Endodermal cell (in vitro differentiated cells): Measurements from ENCODE around the gene SLC13A5. TPM values are rescaled to one million over a fixed set of nuclear protein-coding genes. Genes with fewer than 3 reads are reported as not detected.
A peak's percentile ranks its signal among the peaks of the same experiment; 100 is the strongest.

Experiments
- DNase-seq: peaks from one replicate; pipeline ENCODE4 v3.0.0-alpha.2; 2017
- H3K27ac ChIP-seq: 2 replicates; pipeline ENCODE4 v1.5.1; 2013; ENCODE audit warnings: mild to moderate bottlenecking, low read depth, low read length, moderate library complexity
- H3K27me3 ChIP-seq: 2 replicates; pipeline ENCODE4 v1.6.1; 2013; ENCODE audit warnings: mild to moderate bottlenecking, low read length, moderate library complexity; ENCODE audit not compliant: insufficient read depth, control insufficient read depth, poor library complexity, severe bottlenecking
- H3K36me3 ChIP-seq: 2 replicates; pipeline ENCODE4 v1.7.0; 2013; ENCODE audit warnings: mild to moderate bottlenecking, low read length, moderate library complexity; ENCODE audit not compliant: control insufficient read depth, insufficient read depth
- H3K4me1 ChIP-seq: one replicate; pipeline ENCODE4 v1.7.0; 2013; ENCODE audit warnings: low read length; ENCODE audit not compliant: control insufficient read depth, insufficient read depth
- H3K4me3 ChIP-seq: 2 replicates; pipeline ENCODE4 v1.5.1; 2013; ENCODE audit warnings: mild to moderate bottlenecking, low read length, moderate library complexity
- H3K9ac ChIP-seq: 2 replicates; pipeline ENCODE4 v1.6.1; 2013; ENCODE audit warnings: mild to moderate bottlenecking, low read length, moderate library complexity; ENCODE audit not compliant: poor library complexity, severe bottlenecking; ENCODE audit errors: extremely low read depth
- H3K9me3 ChIP-seq: 2 replicates; pipeline ENCODE4 v1.6.1; 2013; ENCODE audit warnings: mild to moderate bottlenecking, low read length, moderate library complexity; ENCODE audit not compliant: control insufficient read depth
- H3K27ac Mint-ChIP-seq: 2 replicates; pipeline ENCODE4 v1.8.0; 2020; ENCODE audit warnings: mixed read lengths
- H3K27me3 Mint-ChIP-seq: 2 replicates; pipeline ENCODE4 v1.8.0; 2021; ENCODE audit warnings: mild to moderate bottlenecking, mixed read lengths; ENCODE audit not compliant: insufficient read depth
- H3K36me3 Mint-ChIP-seq: 2 replicates; pipeline ENCODE4 v1.8.0; 2020; ENCODE audit warnings: low read depth, mixed read lengths
- H3K4me1 Mint-ChIP-seq: 2 replicates; pipeline ENCODE4 v1.8.0; 2020; ENCODE audit warnings: mixed read lengths
- H3K4me3 Mint-ChIP-seq: 2 replicates; pipeline ENCODE4 v1.8.0; 2020; ENCODE audit warnings: mild to moderate bottlenecking, moderate library complexity, mixed read lengths
- H3K9me3 Mint-ChIP-seq: 2 replicates; pipeline ENCODE4 v1.8.0; 2020; ENCODE audit warnings: mild to moderate bottlenecking, mixed read lengths
- WGBS, 2 experiments: methylation state at CpG; one replicate each; pipeline versions ENCODE4 v1.1.5 to v1.1.7; 2013; ENCODE audit warnings: missing lambda C conversion rate in 2 of 2, mixed read lengths in 1 of 2; ENCODE audit not compliant: insufficient coverage in 1 of 2, insufficient read length in 1 of 2; 5-methylcytosine and 5-hydroxymethylcytosine counted together
- total RNA-seq, 2 donors: library from RNA; stranded (reverse); fragmentation: NEBNext Ultra II Directional in 1 of 2; extraction: Animal tissue kit (Norgen Biotek cat#: 25700) in 1 of 2; gene quantifications; 2 replicates in 1 of 2; 3 replicates in 1 of 2; pipeline ENCODE4 v1.2.1, GENCODE V29; 2021
- TF ChIP-seq, protein P1 (sequence below): fragments of 200-600 bp; sonication (generic); conservative IDR thresholded peaks from 2 replicates; pipeline ENCODE4 v1.5.0; 2021; ENCODE audit warnings: antibody characterized with exemption, mild to moderate bottlenecking

The SLC13A5 gene
- total RNA-seq, 2 donors from 2014 or later, result 3.9 to 8.4 TPM

DNA sequence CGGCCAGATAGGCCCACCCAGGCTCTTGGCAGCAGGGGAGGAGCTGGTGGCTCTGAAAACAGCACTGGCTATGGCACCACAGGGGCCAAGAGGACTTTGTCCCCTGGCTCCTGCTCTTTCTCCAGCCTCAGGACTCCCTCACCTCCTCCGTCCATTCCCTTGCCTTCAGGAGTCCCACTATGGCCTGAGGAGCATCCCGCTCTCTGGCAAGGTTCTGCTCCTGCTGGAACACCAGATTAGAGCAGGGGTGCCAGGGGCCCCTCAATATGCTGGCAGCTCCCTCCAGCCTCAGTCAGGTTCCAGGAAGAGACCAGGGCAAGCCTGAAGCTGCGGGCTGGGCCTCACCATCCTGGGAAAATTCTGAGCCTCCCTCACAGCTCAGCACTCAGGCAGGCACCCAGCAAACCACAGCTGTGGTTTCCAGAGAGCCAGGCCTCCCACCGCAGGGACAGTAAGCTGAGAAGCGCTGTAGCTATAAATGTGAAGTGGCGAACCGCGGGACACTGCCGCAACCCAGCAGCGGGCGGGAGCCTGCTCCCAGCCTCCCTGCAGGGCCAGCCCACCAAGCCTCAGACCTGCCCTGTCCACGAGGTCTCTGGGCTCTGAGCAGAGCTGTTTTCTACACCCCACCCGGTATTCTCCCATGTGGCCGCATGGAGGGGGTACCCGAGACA lies 35.9 kb downstream of the SLC13A5 start:
- H3K9me3 Mint-ChIP-seq, result no peaks in the 10 kb centered on the region
- Histone ChIP-seq H3K9ac (no peak overlapping the region), H3K4me3 (no peak overlapping the region), H3K36me3 (no peaks in the 10 kb centered on the region), H3K27ac (no peak overlapping the region), H3K4me1 (no peaks in the 10 kb centered on the region), H3K9me3 (no peaks in the 10 kb centered on the region), H3K27me3 (no peaks in the 10 kb centered on the region)
- H3K4me3 Mint-ChIP-seq, result no peak overlapping the region
- no peaks in the 10 kb centered on the region for H3K36me3 Mint-ChIP-seq
- DNase-seq, result peak; percentile 46
- TF ChIP-seq, protein P1, sequence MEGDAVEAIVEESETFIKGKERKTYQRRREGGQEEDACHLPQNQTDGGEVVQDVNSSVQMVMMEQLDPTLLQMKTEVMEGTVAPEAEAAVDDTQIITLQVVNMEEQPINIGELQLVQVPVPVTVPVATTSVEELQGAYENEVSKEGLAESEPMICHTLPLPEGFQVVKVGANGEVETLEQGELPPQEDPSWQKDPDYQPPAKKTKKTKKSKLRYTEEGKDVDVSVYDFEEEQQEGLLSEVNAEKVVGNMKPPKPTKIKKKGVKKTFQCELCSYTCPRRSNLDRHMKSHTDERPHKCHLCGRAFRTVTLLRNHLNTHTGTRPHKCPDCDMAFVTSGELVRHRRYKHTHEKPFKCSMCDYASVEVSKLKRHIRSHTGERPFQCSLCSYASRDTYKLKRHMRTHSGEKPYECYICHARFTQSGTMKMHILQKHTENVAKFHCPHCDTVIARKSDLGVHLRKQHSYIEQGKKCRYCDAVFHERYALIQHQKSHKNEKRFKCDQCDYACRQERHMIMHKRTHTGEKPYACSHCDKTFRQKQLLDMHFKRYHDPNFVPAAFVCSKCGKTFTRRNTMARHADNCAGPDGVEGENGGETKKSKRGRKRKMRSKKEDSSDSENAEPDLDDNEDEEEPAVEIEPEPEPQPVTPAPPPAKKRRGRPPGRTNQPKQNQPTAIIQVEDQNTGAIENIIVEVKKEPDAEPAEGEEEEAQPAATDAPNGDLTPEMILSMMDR, result no peak
- H3K27ac Mint-ChIP-seq, result no peak overlapping the region
- peaks cover 8% of the 10 kb centered on the region for H3K4me1 Mint-ChIP-seq
- 91% methylated on average over 14 to 16 of the region's 16 CpGs for WGBS, 2 experiments
- H3K27me3 Mint-ChIP-seq, result peaks cover 3% of the 10 kb centered on the region

DNA sequence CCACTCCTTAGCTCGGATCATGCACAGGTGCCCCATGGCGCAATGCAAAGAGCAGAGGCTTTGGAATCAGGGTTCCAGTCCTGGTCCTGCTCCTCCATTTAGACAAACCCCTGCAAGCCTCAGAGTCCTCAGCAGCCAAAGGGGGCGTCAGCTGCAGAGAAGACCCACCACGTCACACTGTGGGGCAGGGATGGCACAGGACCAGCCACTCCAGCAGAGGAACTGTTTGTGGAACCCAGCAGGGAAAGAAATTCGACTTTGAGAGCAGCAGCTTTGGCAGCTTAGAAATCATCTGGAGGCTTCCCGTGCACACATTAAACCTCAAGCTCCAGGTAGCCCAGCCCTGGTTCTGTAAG lies 36.4 kb downstream of the SLC13A5 start:
- no peaks in the 10 kb centered on the region for H3K9me3 Mint-ChIP-seq
- H3K27ac Mint-ChIP-seq, result no peak overlapping the region
- peaks cover 3% of the 10 kb centered on the region for H3K27me3 Mint-ChIP-seq
- Histone ChIP-seq H3K36me3 (no peaks in the 10 kb centered on the region), H3K9me3 (no peaks in the 10 kb centered on the region), H3K4me3 (no peak overlapping the region), H3K4me1 (no peaks in the 10 kb centered on the region), H3K9ac (no peak overlapping the region), H3K27me3 (no peaks in the 10 kb centered on the region), H3K27ac (no peak overlapping the region)
- peak; percentile 46 for DNase-seq
- H3K36me3 Mint-ChIP-seq, result no peaks in the 10 kb centered on the region
- no peak overlapping the region for H3K4me3 Mint-ChIP-seq
- peaks cover 8% of the 10 kb centered on the region for H3K4me1 Mint-ChIP-seq
- WGBS, 2 experiments, result 82 to 85% methylated on average over 4 to 6 of the region's 6 CpGs
- TF ChIP-seq, protein P1, result no peak

DNA sequence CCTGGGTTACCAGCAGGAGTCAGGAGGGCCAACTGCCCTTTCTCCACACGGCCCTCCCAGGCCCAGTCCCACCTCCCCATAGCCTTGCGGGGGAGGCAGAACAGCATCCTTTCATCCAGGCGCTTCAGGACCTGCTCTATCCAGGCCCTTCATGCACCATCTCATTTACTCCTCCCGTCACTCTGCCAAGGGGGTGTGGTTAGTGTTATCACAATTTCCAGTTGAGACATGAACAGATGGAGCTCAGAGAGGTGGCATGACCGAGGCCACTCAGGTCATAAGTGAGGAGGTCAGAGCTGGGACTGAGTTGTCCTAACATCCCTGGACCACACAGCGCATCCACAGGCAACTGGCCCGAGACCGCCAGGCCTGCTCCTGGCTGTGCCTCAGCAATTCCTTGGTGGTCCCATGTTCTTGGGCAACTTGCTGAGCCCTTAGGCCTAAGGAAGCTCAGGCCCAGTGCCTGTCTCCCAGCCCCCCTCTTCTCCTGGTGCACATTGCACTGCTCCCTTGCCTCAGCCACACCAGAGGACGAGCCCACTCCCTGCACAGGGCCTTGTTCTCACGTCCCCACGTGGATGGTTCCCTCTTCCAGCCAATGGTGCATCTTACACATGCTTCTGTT lies 37.9 kb downstream of the SLC13A5 start:
- Mint-ChIP-seq H3K27me3 (peaks cover 3% of the 10 kb centered on the region), H3K4me3 (no peak overlapping the region), H3K4me1 (peaks cover 8% of the 10 kb centered on the region), H3K9me3 (no peaks in the 10 kb centered on the region), H3K36me3 (no peaks in the 10 kb centered on the region), H3K27ac (no peak overlapping the region)
- H3K9ac ChIP-seq, result no peak overlapping the region
- peak; percentile 40 for DNase-seq
- no peaks in the 10 kb centered on the region for H3K9me3 ChIP-seq
- no peak overlapping the region for H3K27ac ChIP-seq
- no peak overlapping the region for H3K4me3 ChIP-seq
- H3K27me3 ChIP-seq, result no peaks in the 10 kb centered on the region
- TF ChIP-seq, protein P1, result no peak
- H3K36me3 ChIP-seq, result no peaks in the 10 kb centered on the region
- H3K4me1 ChIP-seq, result no peaks in the 10 kb centered on the region
- 81 to 85% methylated on average over 7 to 11 of the region's 11 CpGs for WGBS, 2 experiments
